ENCODE measurements around the gene C6orf52. TPM values are rescaled to one million over a fixed set of nuclear protein-coding genes. Genes with fewer than 3 reads are reported as not detected.

The C6orf52 gene
- total RNA-seq, 4 donors from 2014 or later = not detected

DNA sequence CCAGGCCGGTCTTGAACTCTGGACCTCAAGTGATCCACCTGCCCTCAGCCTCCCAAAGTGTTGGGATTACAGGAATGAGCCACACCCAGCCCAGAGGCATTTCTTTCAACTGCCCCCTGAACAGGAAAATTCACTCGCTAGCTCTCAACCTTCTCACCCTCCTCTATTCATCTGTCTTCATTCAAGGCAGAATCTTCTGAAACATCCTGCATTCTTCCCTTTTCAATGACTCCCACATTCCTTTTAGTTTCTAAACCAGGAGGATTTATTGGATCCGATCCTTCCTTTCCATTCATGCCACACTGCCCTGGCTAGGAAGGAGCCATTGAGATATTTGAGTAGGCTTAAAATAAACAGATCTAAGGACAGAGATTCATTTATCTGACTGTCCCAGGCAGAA, 52.9 kb downstream of the C6orf52 start:
- DNase-seq (ENCODE audit: low spot score in 2 of 2) = no peak
- no peak overlapping the region for H3K4me3 ChIP-seq (ENCODE audit: low read depth, poor library complexity, severe bottlenecking)
- intact Hi-C loops (cut with DNase I; ENCODE audit: low total_unique reads) = no loop called here
- WGBS, 2 donors = 77 to 88% methylated on average over 3 of the region's 3 CpGs
- TF ChIP-seq, protein P1, sequence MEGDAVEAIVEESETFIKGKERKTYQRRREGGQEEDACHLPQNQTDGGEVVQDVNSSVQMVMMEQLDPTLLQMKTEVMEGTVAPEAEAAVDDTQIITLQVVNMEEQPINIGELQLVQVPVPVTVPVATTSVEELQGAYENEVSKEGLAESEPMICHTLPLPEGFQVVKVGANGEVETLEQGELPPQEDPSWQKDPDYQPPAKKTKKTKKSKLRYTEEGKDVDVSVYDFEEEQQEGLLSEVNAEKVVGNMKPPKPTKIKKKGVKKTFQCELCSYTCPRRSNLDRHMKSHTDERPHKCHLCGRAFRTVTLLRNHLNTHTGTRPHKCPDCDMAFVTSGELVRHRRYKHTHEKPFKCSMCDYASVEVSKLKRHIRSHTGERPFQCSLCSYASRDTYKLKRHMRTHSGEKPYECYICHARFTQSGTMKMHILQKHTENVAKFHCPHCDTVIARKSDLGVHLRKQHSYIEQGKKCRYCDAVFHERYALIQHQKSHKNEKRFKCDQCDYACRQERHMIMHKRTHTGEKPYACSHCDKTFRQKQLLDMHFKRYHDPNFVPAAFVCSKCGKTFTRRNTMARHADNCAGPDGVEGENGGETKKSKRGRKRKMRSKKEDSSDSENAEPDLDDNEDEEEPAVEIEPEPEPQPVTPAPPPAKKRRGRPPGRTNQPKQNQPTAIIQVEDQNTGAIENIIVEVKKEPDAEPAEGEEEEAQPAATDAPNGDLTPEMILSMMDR (IDR thresholded peaks at IDR 0.05) = no peak
- TF ChIP-seq POLR2A (IDR thresholded peaks at IDR 0.05) = no peak

DNA sequence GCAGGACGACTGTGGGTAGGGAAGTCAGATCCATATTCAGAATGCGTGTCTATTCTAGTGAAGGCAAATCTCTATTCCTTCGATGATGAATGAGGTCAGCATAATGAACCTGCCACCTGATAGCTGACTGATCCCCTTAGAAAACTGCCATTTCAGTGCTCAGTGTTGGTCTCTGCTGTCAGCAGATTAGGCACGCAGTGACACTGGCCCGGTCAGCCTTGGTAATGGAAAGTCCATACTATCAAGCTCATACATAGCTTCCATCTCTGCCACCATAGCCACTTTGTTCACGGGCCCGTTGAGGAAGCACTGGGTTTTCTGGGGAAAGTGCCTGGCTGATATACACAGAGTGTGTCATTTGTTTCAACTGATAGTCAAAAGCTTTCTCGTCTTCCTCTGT, 54.0 kb downstream of the C6orf52 start:
- no peak overlapping the region for H3K4me3 ChIP-seq (ENCODE audit: low read depth, poor library complexity, severe bottlenecking)
- WGBS, 2 donors = 94 to 97% methylated on average over 8 of the region's 8 CpGs
- intact Hi-C loops (cut with DNase I; ENCODE audit: low total_unique reads) = no loop called here
- TF ChIP-seq, protein P1 (IDR thresholded peaks at IDR 0.05) = no peak
- TF ChIP-seq POLR2A (IDR thresholded peaks at IDR 0.05) = no peak
- no peak for DNase-seq (ENCODE audit: low spot score in 2 of 2)

DNA sequence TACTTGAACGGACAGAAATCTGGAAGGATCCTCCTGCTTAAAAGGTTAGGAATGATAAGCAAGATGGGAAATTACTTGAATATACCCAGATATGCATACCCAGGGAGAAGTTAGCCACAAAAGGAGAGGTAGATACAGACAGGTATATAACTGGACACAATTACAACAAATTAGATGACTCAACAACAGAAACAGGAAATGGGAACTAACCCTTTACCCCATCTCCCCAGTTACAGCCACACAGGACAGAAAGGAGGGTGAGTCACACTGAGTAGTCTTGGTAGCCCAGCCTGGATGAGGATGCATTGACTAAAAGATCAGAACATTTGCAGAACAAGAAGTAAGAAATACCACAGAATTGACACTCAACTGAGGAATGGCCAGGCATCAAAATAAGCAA, 61.2 kb downstream of the C6orf52 start:
- no peak for DNase-seq (ENCODE audit: low spot score in 2 of 2)
- no peak overlapping the region for H3K4me3 ChIP-seq (ENCODE audit: low read depth, poor library complexity, severe bottlenecking)
- 82 to 83% methylated on average over 1 of the region's 1 CpG for WGBS, 2 donors
- intact Hi-C loops (cut with DNase I; ENCODE audit: low total_unique reads) = no loop called here
- TF ChIP-seq, protein P1 (IDR thresholded peaks at IDR 0.05) = no peak
- no peak for TF ChIP-seq POLR2A (IDR thresholded peaks at IDR 0.05)

DNA sequence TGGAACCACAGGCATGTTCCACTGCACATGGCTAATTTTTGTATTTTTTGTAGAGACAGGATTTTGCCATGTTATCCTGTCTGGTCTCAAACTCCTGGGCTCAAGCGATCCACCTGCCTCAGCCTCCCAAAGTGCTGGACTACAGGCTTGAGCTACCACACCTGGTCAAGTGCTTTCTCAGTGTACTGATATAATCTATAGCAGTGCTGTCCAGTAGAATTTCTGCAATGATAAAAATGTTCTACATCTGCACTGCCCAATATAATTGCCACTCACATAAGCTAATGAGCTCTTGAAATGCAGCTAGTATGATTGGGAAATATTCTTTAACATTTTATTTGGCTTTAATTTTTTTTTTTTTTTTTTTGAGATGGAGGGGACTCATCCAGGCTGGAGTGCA, 64.2 kb downstream of the C6orf52 start:
- DNase-seq (ENCODE audit: low spot score in 2 of 2) = no peak
- intact Hi-C loops (cut with DNase I; ENCODE audit: low total_unique reads) = no loop called here
- TF ChIP-seq POLR2A (IDR thresholded peaks at IDR 0.05) = no peak
- TF ChIP-seq, protein P1 (IDR thresholded peaks at IDR 0.05) = no peak
- 90 to 100% methylated on average over 1 of the region's 1 CpG for WGBS, 2 donors
- H3K4me3 ChIP-seq (ENCODE audit: low read depth, poor library complexity, severe bottlenecking) = no peak overlapping the region

DNA sequence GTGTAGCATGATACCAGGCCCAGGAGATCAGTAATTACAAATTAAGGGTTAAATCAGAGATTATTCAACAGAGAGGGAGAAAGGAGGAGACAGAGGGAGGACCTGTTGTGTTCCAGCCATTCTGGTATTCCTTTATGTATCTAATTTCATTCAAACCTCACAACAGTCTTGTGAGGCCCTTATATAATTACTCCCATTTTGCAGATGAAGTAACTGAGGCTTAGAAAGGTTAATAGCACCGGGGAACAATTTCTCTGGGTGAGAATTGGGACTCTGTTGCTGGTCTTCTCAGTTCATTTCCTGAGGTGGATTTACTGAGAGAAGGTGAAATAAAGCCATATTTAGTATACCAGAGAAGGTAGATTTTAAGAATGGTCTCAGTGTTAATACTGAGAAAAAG, 66.6 kb downstream of the C6orf52 start:
- DNase-seq (ENCODE audit: low spot score in 2 of 2) = no peak
- intact Hi-C loops (cut with DNase I; ENCODE audit: low total_unique reads) = no loop called here
- no peak overlapping the region for H3K4me3 ChIP-seq (ENCODE audit: low read depth, poor library complexity, severe bottlenecking)
- WGBS, 2 donors = 81 to 90% methylated on average over 1 of the region's 1 CpG
- TF ChIP-seq, protein P1 (IDR thresholded peaks at IDR 0.05) = no peak
- TF ChIP-seq POLR2A (IDR thresholded peaks at IDR 0.05) = no peak

DNA sequence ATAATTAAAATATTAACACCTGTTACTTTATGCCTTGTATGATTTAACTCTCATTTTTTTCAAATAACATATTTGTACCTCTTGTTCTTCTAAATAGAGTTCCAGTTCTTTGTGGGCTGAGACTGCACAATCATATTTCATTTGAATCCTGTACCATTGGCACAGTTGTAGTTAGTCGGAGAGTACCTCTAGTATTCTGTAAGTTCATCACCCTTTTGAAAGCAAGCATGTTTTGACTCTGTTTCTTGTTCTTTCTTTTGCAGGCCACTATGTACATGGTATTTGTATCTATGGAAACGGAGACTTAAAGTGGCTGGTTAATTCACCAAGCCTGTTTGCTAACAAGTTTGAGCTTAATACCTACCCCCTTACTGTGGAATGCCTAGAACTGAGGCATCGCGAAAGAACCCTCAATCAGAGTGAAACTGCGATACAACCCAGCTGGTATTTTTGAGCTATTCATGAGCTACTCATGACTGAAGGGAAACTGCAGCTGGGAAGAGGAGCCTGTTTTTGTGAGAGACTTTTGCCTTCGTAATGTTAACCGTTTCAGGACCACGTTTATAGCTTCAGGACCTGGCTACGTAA, 68.2 kb downstream of the C6orf52 start:
- TF ChIP-seq POLR2A (IDR thresholded peaks at IDR 0.05) = no peak
- H3K4me3 ChIP-seq (ENCODE audit: low read depth, poor library complexity, severe bottlenecking) = no peak overlapping the region
- no peak for DNase-seq (ENCODE audit: low spot score in 2 of 2)
- intact Hi-C loops (cut with DNase I; ENCODE audit: low total_unique reads) = no loop called here
- 81 to 88% methylated on average over 9 of the region's 9 CpGs for WGBS, 2 donors

Measured in lower leg skin (tissue), 4 donors.